GM12874 (cell line): ENCODE results near the gene CDYL.

ENCODE experiments used
- TF ChIP-seq, protein P1 (sequence below): IDR thresholded peaks from 2 replicates; pipeline ENCODE4 v1.5.1; 2011; ENCODE audit warnings: low read depth, mild to moderate bottlenecking, control low read depth, low read length, moderate library complexity; ENCODE audit not compliant: insufficient read depth

Gene CDYL

GRCh38 chr6:4814212-4814611, 38.0 kb downstream of the CDYL start:
- TF ChIP-seq, protein P1, sequence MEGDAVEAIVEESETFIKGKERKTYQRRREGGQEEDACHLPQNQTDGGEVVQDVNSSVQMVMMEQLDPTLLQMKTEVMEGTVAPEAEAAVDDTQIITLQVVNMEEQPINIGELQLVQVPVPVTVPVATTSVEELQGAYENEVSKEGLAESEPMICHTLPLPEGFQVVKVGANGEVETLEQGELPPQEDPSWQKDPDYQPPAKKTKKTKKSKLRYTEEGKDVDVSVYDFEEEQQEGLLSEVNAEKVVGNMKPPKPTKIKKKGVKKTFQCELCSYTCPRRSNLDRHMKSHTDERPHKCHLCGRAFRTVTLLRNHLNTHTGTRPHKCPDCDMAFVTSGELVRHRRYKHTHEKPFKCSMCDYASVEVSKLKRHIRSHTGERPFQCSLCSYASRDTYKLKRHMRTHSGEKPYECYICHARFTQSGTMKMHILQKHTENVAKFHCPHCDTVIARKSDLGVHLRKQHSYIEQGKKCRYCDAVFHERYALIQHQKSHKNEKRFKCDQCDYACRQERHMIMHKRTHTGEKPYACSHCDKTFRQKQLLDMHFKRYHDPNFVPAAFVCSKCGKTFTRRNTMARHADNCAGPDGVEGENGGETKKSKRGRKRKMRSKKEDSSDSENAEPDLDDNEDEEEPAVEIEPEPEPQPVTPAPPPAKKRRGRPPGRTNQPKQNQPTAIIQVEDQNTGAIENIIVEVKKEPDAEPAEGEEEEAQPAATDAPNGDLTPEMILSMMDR = no peak

- TF ChIP-seq, protein P1 = no peak
Observed at GRCh38 chr6:4814987-4815386, 38.8 kb downstream of the CDYL start.

DNA sequence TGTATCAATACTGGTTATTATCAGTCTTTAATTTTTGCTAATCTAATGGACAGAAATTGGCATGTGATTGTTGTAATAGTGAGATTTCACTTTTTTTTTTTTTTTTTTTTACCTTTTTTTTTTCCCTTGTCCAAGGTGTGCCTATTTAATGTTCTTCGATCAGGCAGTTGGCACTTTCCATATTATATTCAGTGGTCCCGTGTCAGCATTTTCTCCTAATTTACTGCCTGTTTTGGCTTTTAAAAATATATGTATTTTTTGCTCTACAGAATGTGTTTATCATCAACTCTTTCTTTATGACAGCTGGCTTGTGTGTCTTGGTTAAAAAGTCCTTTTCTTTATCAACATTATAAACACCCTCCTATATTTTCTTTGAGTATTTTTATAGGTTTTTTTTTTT, 39.4 kb downstream of the CDYL start:
- TF ChIP-seq, protein P1 = no peak

GRCh38 chr6:4816904-4817303, 40.7 kb downstream of the CDYL start:
- TF ChIP-seq, protein P1 = no peak

- TF ChIP-seq, protein P1 = no peak
Observed at GRCh38 chr6:4817551-4817950, 41.3 kb downstream of the CDYL start.

- TF ChIP-seq, protein P1 = no peak
Observed at GRCh38 chr6:4818272-4818938, 42.2 kb downstream of the CDYL start.

GRCh38 chr6:4819706-4820283, 43.6 kb downstream of the CDYL start:
- TF ChIP-seq, protein P1 = no peak
